Measurements from ENCODE around the gene SNX15.

SNX15 gene

DNA sequence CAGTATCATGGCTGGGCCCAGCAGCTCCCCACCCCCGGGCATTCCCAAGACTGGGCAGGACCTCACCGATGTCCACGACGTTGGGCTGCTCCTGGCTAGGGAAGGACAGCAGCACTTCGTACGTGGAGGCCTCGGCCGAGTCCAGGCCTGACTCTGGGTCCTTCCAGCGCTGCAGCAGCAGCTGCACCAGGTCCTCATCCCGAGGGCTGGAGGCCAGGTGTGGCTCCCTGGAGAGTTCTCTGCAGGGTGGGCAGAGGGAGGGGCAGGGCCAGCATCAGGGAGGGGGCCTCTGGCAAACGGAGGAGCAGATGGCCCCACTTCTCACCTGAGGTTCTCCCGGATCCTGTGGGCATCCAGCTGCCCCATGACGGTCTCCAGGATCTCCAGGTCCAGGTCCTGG, 30.8 kb downstream of the SNX15 start:
- DNase-seq = peak; percentile 59

DNA sequence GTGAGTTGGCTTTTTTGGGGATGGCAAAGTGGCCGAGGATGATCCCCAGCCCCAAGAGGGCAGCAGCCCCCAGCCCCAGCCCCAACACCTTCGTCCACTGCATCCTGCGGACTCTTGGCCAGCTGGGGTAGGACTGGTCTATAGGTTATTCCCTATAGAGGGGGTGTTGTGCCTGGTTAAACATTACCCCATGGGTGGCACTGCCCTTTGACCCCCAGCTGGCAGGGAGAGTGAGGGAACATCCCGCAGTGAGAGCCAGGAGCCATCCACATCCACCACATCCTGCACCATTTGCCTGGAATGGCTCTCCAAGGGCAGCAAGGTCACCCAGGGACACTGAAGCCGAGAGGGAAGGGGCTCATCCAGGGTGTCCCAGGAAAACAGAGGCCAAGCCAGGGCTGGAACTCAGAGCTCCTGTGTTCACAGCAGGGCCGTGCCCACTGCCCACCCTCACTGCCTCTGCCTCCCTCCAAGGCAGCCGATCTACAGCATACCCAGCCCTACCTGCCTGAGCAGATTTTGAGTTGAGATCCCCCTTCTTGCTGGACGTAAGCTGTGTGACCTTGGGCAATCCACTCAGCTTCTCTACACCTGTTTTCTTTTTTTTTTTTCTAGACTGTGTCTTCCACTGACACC, 31.3 kb downstream of the SNX15 start, which contains the start of gene NAALADL1:
Gene NAALADL1, minus strand, starts transcription at position 135 of the 636 bp plus-strand sequence. Its CDS starts 32 bp downstream, at position 103.
- DNase-seq = no peak

DNA sequence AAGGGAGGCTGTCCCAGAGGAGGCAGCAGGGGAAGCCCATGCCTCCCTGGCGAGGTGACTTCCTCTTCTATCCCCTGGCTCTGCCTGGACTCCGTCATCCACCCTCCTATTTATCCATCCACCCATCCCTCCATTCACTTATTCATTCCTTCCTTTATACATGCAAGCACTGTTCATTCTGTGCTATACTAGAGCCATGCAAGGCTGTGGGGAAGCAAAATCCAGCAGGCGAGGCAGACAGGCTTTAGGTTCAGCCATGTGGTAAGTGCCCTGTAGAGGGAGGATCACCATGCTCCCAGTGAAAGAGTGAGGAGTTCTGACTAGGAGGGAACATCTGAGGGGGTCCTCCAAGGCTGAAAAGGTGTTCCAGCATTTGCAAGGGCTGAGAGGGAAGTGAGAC, 32.3 kb downstream of the SNX15 start:
- DNase-seq = no peak

DNA sequence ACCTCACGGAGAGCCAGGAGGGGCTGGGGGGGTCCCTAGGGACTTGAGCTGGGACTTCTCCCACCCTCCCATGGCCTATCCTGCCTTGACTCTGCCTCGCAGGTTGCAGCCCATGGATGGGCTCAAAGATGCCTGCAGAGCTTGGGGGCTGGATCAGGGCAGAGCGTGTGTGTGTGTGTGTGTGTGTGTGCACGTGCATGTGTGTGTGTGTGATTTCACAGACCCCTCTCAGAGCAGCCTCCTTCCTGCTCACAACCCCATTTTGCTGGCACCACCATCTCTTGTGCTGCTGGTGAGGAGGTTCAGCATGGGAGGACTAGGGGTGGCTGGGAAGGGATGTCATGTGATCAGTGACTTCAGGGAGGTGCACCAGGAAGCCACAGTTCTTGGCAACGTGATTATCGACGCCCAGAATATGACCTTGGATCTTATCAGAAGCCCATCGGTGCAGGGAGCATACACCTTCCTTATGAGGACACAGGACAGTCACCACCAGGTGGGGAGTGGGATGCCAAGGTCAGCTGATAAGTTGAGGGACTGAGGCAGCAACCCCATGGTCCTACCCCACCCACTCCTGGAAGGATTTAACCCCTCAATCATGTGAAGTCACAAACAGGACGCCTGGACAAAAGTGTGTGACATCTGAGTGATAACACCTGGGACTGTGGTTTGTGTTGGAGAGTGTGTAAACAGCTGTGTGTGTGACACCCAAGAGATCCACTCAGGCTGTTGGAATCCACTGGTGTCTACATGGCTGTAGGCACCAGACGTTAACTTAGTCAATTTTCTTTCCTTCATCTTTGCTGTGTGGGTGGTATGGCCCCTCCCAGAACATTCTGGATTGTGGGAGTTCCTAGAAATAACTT, 33.0 kb downstream of the SNX15 start:
- DNase-seq = no peak

DNA sequence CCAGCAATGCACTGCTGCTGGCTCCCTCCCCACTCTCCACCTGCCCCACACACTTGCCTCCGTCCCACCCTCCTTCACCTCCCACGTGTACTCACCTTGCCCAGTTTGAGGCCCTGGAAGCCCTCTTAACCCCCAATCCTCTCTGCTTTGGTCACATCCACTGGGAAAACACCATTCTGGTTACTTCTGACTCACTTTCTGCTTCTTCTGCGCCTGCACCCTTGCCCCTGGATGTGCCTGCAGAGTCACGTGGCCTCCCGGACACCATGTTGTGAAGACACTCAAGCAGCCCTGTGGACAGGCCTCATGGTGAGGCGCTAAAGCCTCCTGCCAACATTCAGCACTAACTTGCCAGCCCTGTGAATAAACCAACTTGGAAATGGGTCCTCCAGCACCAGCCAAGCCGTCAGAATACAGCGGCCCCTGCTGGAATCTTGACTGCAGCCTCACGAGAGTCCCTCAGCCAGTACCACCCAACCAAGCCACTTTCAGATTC, 33.7 kb downstream of the SNX15 start:
- DNase-seq = no peak

DNA sequence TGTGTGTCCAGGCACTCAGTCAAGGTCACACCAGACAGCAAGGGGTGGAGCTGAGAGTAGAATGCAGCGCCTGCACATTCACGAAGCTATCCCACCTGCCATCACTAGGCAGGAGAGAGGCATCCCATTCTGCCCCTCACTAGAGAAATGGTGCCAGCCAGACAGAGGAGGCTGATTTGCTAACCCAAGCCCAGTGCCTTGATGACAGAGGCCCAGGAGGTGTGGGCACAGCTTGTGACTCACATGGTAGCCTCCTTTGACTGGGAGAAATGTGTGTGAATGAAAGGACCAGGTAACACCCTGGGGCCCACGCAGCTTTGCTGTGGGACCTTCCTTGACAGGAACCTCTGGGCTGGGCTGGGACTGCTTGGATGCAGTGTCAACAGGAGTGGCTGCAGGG, 36.3 kb downstream of the SNX15 start:
- DNase-seq = no peak

DNA sequence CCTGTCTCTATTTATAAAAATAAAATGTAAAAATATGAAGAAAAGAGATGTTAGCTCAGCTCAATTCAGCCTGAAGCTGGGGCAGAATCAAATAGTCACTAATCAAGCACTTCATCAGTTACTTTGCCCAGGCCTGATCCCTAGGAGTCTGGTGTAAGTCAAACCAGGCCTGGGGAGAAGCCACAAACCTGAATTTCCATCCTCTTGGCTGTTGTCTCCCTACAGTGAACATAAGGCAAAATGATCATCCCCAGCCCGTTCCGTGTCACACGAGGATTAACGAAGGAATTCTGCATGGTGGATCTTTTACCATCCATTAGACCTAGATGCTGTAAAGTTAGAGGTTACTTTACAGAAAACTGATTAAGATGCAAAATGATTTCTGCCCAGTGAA, 37.6 kb downstream of the SNX15 start:
- DNase-seq = no peak

DNA sequence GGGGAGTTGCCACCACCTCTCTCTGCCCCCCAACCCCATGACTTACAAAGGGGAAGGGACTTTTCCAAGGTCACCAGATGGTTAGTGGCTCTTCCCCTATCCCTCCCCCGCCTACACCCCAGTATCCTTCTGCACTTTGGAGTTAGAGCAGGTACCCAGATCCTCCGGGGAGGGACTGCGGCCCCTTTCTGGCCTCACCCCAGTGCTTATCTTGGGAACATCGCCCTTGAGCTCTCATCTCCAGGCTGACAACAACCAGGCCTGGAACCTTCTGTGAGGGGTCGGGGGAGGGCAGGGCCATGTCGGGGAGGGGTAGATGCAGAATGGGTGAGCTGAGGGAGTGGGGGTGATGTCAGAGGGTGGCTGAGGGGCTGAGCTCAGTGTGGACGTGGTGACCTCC, 38.6 kb downstream of the SNX15 start:
- DNase-seq = no peak

DNA sequence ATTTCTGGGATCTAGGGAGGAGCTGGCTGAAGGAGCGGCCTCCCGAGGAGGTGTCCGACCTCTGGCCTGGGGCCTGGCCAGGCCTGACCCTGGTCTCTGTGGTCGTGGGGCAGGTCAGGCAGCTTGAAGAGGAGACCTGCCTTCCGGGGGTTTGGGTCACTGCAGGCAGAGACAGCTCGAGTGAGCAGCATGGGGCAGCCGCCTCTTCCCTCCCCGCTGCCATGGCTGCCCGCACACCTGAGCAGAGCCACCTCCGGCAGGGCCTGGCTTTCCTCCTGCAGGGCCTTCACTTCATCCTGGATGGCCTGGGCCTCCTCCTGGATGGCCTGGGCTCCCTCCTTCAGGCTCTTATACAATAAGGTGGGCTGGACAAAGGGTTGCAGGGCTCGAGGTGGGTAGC, 39.1 kb downstream of the SNX15 start:
- no peak for DNase-seq

DNA sequence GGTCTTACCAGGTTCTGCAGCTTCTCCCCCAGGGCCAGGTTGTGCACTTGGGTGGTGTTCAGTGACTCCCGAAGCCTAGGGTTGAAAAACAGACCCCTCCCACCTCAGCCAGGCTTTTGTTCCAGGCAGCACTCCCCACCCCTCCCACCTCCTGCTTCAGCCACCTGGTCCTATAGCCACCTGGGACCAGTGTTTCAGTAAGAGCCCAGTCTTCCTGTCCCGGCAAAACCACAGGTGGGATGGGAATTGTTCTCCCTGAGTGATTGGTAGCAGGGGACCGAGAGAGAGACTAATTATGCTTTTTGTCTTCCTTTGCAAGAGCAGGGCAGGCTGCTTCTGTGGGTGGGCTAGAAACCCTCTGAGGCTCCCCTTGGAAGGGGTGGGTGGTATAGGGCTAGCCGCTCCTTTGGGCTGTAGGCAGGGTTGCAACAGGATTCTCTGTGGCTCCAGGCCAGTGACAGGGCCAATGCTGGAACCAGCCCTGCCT, 39.6 kb downstream of the SNX15 start:
- peak; percentile 81 for DNase-seq

DNA sequence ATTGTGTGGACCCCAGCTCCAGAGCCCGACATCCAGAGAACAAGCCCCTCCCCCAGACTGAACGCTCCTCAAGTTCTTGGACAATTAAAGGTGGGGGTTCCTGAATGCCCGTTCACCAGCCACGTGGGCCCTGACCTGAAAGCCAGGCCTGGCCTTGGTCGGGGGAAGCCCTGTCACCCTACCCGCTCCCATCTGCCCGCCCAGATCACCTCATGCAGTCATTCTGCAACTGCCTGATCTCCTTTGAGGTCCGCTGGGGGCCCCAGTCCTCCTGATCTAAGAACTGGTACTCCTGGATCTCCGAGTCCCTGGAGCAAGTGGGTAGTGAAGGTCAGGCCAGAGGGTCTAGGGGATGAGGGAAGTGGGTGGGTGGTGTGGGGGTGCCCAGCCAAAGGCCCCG, 40.2 kb downstream of the SNX15 start:
- DNase-seq = no peak

DNA sequence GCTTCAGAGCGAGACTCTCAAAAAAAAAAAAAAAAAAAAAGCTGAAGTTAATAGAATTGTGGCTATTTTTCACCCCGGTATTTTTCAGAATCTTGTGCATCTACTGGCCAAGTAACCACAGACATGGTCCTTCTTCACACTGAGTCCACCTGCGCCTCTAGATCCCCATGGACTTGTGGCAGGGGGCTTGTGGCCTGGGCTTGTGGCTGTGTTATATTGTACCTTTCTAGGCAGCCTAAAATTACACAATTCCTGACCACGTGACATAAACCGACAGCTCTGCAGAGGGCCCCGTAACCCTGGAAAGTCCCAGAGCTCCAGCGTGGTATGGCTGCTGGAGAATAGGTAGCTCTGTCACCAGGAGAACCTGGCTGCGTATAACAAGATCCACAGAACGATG, 42.0 kb downstream of the SNX15 start:
- DNase-seq = no peak

DNA sequence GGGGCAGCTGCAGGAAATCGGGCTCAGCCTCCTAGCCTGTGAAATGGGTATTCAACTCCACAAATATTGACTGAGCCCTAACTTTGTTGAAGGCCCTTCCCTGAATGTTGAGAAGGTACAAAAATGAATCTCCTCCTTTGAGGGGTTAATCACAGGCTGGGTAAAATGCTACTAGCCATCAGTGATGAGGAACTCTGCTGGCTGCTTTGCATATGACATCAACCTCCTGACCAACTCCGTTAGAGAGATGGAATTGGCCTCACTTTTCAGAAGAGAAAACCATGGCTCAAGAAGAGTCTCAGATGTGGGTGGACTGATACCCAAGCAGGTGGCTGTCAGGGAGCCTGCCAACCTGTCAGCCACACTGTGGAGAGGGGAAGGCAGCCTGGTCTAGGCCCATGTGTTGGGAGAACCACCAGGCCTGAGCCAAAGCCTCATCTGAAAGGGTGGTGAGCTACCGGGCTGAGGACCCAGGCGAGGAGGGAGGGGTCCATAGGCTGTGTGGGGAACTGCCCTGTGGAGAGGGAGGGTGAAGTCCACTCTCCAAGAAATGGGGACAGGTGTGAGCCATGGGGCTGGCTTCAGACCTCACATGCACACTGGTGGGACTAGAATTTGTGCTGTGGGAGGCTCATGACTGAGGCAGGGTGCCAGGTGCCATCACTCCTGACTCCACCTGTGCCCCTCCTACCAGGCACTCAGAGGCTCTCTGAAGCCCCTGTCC, 44.8 kb downstream of the SNX15 start:
- DNase-seq = no peak

DNA sequence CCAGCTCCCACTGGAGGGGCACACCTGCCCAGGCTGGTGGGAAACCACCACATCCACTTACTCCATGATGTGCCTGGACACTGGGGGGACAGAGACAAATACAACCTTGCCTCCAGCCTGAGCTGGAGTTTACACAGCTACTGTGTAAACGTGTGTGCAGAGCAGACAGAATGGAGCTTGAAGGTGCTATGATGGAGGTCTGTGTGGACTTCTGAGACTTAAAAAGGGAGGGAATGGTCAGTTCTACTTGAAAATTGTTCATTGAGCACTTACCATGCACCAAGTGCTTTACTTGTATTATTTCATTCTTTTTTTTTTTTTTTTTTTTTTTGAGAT, 45.4 kb downstream of the SNX15 start:
- no peak for DNase-seq

DNA sequence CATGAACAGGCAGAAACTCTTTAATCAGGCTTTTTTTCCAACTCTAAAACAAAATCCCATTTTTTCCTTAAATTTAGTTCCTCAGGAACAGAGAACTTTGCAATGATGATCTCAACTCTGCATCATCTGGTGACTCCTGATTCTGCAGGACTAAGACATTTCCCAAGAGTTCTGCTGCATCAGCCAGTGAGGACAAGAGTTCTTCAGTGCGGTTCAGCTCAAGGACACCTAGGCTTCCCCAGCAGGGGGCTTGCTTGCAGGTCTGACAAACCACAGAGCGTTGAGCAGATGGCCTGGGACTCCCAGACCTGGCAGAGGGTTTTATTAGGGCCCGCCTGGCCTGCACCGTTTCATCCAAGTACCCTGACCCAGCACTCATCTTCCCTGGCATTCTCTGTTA, 50.2 kb downstream of the SNX15 start:
- DNase-seq = no peak

DNA sequence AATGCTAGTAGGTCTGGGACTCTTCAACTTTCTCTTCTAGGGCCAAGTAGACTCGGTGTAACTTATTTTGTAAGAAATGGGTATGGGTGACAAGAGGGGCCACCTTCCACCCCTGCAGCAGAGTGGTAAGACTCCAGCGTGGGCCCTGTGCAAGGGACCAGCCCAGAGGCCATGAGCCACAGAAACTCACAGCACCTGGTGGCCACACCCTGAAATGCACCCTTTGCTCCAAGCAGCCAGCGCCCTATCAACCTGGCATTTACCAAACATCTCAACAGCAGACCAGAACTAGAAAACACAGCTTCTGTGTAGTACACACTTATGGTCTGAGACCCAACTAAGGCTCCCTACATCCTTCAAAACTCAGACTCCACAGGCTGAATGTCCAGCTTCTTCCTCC, 50.9 kb downstream of the SNX15 start:
- DNase-seq = no peak

DNA sequence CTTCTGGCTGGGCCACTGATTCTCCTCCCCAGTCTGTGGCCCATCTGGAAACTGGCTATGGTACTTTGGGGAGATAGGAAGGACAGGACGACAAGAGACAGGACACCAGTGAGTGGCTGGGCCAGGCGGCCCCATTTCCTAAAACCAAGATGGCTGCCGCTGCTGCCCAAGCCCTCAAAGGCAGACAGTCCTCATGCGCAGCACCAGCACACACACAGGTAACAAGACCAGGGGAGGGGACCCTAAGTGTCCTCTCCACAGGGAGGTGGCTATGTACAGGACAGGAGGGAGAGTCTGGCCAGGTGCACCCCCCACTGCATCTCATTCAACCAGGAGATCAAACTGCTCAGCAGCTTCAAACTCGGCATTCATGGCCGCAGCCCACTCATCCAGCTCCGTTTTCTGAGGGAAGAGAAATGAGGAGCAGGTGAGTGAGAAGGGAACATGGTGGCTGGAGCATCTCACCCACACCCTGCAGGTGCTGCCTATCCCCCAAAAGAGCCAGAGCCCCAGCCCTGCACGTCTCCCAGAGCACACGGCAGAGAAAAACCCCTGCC, 51.6 kb downstream of the SNX15 start:
- DNase-seq = no peak

DNA sequence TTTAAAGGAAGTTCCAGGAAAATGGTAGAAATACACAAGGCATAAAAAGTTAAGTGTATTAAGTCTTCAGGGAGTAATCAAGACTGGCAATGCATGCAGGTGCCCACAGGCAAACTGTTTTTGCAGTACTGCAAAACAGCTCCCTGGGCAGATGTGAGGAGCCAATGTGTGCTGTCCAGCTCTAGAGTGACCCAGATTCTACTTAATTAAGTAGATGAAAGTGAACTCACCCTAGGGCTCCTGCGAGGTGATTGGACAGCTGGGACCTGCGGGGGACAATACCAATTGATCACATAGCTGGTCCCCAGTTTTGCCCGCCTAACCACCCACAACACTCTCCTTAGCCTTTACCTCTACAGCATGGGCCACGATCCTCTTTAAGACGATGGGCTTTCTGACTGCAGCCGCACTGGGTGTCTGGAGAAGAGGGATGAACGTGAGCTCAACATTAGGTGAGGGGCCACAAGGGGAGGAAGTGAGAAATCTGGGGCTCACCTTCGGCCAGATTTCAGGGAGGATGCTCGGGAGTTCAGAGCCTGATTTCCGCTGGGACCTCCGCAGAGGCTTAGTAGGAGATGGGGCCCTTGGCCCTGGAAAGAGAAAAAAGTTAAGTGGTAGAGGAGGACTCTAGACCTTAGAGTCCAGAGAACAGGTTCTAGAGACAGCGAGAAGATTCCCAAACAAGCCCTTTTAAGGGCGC, 56.0 kb downstream of the SNX15 start:
- DNase-seq = no peak

DNA sequence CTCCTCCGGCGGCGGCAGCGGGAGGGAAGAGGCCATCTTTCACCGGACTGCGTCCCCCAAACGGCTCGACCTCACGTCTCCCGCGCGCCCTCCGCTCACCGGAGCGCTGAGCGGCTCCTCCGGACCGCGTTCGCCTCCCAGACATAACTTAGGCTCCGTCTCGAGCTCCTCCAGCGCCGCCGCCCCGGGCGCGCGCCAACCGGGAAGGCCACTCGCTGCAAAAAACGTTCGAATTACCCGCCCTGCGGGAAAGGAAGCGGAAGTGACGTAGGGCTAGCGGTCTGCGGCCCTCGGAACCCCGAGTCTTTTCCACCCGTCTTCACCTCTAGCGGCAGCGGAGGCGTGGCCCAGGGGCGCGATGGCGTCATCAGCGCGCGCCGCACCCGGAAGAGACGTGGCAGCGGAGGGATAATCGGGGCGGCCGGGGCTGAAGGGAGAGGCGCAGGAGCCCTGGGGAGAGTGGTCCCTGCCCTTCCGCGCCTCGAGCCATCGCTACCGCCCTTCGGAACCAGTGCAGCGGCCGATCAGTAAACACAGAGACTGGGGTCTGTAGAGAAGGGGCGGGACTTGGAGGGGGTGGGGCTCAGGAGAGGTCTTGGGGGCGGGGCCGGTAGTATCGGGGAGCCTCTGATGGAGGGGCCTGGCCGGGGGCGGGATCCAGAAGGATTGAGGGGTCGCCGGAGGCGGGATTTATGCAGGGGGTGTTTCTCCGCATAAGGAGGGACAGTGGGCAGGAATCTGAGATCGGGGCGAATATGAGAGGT, 56.8 kb downstream of the SNX15 start, which contains the start of the genes CDCA5 and ZFPL1:
Gene CDCA5, minus strand, starts transcription at position 207 of the 764 bp plus-strand sequence. Its CDS starts 62 bp downstream, at position 145.
Gene ZFPL1, plus strand, starts transcription at position 389 of the 764 bp plus-strand sequence. CDS start 477 bp downstream, outside the sequence.
- peak; percentile 92 for DNase-seq

DNA sequence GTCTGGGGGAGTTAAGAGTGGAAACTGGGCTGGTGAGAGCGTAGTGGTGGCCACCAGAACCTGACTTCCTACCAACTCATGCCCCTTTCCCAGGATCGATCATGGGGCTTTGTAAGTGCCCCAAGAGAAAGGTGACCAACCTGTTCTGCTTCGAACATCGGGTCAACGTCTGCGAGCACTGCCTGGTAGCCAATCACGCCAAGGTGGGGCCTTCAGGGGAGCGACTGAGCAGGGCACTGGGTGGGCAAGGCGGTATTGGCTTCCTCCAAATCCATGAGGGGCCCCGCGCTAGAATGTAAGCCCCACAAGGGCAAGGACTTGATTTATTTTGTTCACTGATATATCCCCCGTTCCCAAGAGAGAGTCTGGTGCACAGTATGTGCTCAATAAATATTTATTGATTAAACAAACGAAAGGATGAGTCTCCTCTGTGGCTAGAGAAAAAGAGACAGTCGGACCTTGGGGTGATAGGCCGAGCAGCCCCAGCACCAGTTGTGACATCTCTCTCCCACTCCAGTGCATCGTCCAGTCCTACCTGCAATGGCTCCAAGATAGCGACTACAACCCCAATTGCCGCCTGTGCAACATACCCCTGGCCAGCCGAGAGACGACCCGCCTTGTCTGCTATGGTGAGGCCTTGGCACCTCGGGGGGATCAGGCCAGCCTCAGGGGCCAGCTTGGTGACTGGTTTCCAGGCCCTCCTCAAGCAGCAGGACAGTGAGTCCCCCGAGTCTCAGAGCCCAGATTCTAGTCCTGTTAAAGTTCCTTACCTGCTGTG, 57.5 kb downstream of the SNX15 start:
- DNase-seq = no peak

DNA sequence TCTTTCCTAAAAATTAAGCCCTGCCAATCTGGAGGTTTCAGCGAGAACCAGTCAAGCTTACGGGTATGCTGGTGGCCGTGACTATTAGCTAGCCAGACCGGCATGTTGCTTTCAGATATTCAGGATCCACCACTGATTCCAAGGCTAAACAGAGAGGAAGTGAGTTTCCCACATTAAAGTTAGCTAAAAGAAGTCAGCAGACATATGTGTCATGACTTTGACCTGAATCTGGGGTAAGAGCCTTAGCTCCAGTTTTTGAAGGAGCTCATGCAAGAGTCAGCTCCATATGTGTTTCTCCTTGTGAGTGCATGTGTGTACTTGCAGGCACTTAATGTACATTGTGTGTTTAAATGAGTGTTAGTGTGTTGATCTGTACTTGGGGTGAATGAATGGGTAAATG, 58.2 kb downstream of the SNX15 start:
- DNase-seq = no peak
